Sigmoid colon (tissue), 7 donors: Measurements from ENCODE around the gene MMP25. TPM values are rescaled to one million over a fixed set of nuclear protein-coding genes. Genes with fewer than 3 reads are reported as not detected.
A peak's percentile ranks its signal among the peaks of the same experiment; 100 is the strongest.

ENCODE experiments used
- DNase-seq: peaks from one replicate; pipeline ENCODE4 v3.0.0-alpha.2; 2019
- H3K27ac ChIP-seq, 4 donors: fragments of 200-600 bp; sonication (generic); one replicate each; pipeline ENCODE4 v1.5.1; 2016 to 2019; ENCODE audit warnings: mild to moderate bottlenecking in 1 of 4
- H3K27me3 ChIP-seq, 3 donors: fragments of 200-600 bp; sonication (generic); one replicate each; pipeline ENCODE4 v1.5.1; 2019; ENCODE audit warnings: mild to moderate bottlenecking in 1 of 3
- H3K36me3 ChIP-seq, 4 donors: fragments of 200-600 bp; sonication (generic); one replicate each; pipeline ENCODE4 v1.5.1; 2016 to 2019
- H3K4me1 ChIP-seq, 4 donors: fragments of 200-600 bp; sonication (generic); one replicate each; pipeline ENCODE4 v1.5.1; 2017 to 2019
- H3K4me3 ChIP-seq, 4 donors: fragments of 200-600 bp; sonication (generic); one replicate each; pipeline ENCODE4 v1.5.1; 2017 to 2019; ENCODE audit warnings: mild to moderate bottlenecking in 2 of 4, moderate library complexity in 1 of 4
- H3K9me3 ChIP-seq, 4 donors: fragments of 200-600 bp in 3 of 4; sonication (generic) in 3 of 4; one replicate each; pipeline versions ENCODE4 v1.5.1 to v1.6.1; 2013 to 2019
- CTCF ChIP-seq, 4 experiments: fragments of 450-650 bp in 3 of 4; fragments of 200-600 bp in 1 of 4; IDR thresholded peaks; one replicate each; pipeline ENCODE4 v1.5.1; 2016 to 2019; ENCODE audit warnings: antibody characterized with exemption in 4 of 4, mild to moderate bottlenecking in 3 of 4, moderate library complexity in 2 of 4
- EP300 ChIP-seq, 4 donors: sonication (generic); formaldehyde crosslinking; IDR thresholded peaks; one replicate each; pipeline ENCODE4 v1.6.1; 2017; ENCODE audit warnings: antibody characterized with exemption in 4 of 4
- POLR2A ChIP-seq, 2 donors: fragments of 450-650 bp; IDR thresholded peaks; one replicate each; pipeline ENCODE4 v1.6.1; 2016; ENCODE audit warnings: antibody characterized with exemption in 2 of 2, mild to moderate bottlenecking in 2 of 2, moderate library complexity in 2 of 2
- POLR2AphosphoS5 ChIP-seq, 4 donors: sonication (generic); formaldehyde crosslinking; IDR thresholded peaks; one replicate each; pipeline ENCODE4 v1.6.1; 2017; ENCODE audit warnings: antibody characterized with exemption in 4 of 4
- WGBS, 2 donors: extraction: QIAGEN DNeasy Blood & Tissue Kit; methylation state at CpG; one replicate each; pipeline ENCODE4 v1.1.7; 2013; 5-methylcytosine and 5-hydroxymethylcytosine counted together
- intact Hi-C: fragments of 100-400 bp; cut with DNase I; formaldehyde crosslinking; loops from one replicate; pipeline ENCODE4 v1.15.1; 2023
- polyA plus RNA-seq, 3 donors: library from polyadenylated mRNA; stranded (reverse); fragments of 200-250 nt; gene quantifications; one replicate each; pipeline ENCODE4 v1.2.3, GENCODE V29; 2013
- total RNA-seq, 4 donors: library from RNA; depleted of rRNA; stranded (reverse); fragments of >200 nt; gene quantifications; one replicate each; pipeline ENCODE4 v1.1.0, GENCODE V29; 2016
- donor health status: healthy with polysubstance abuse.
- donor health status: Bipolar disorder and iron deficiency.
- donor health status: healthy.

The MMP25 gene
- total and polyA plus RNA-seq, 7 donors, result under 0.01 to 3.7 (median 1.1) TPM; not detected in 1

- Histone ChIP-seq H3K27me3 (peaks cover 14 to 22% (median 20%) of the 10 kb centered on the region in 3 donors), H3K36me3 (peaks cover 0 to 17% (median 14%) of the 10 kb centered on the region in 4 donors), H3K4me3 (peak overlapping the region in 3 of 4 donors; percentile 65 to 74 (median 67)), H3K9me3 (no peaks in the 10 kb centered on the region), H3K27ac (peak overlapping the region; percentile 98 to 99 (median 98)), H3K4me1 (peaks cover 0 to 62% (median 54%) of the 10 kb centered on the region in 4 donors)
- WGBS, 2 donors, result 20 to 25% methylated on average over 8 of the region's 8 CpGs
- peak; percentile 52 to 73 (median 68) for TF ChIP-seq POLR2AphosphoS5 (IDR thresholded peaks at IDR 0.05)
- TF ChIP-seq POLR2A (IDR thresholded peaks at IDR 0.05), result no peak
- peak; percentile 96 for DNase-seq
- intact Hi-C loops, result no loop called here
Measured at GRCh38 chr16:3022208-3022683, 24.1 kb upstream of the MMP25 start.

DNA sequence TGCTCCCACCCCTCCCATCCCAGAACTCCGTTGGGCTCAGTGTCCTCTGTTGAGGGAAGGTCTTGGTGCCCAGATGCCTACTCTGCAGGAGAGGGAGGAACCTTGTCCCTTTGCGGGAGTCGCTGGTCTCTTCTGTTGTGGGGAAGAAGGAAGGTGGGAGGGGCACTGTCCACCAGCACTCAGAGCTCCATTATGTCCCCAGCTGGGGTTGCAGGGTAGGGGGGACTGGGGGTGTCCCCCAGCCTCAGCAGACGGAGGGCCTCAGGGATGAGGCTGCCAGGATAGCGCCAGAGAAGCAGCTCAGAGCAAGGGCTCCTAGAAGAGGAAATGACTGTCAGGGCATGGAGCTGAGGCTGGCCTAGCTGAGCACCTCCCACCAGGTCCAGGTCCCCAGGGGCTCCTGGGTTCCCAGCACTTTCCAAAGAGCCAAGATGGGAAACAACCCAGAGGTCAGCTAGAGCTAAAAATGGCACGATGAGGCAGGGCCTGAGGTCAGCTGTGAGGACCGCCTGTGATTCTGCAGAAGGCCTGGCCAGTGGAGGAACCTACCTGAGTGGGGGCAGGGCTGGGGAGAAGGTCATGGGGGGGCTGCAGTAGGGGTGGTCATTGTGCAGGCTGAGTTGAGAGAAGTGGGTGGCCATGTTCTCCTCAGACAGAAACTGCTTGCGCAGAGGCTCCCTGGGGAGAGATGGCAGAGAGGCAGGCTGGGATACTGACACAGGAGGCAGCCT, 23.5 kb upstream of the MMP25 start:
- Histone ChIP-seq H3K4me3 (peak overlapping the region; percentile 49 to 74 (median 66)), H3K36me3 (peaks cover 0 to 20% (median 15%) of the 10 kb centered on the region in 4 donors), H3K27me3 (peaks cover 8 to 16% (median 14%) of the 10 kb centered on the region in 3 donors), H3K27ac (peak overlapping the region; percentile 98 to 99 (median 98)), H3K9me3 (no peaks in the 10 kb centered on the region), H3K4me1 (peaks cover 0 to 57% (median 51%) of the 10 kb centered on the region in 4 donors)
- 52 to 57% methylated on average over 8 of the region's 8 CpGs for WGBS, 2 donors
- TF ChIP-seq CTCF (IDR thresholded peaks at IDR 0.05), result no peak
- intact Hi-C loops, result no loop called here
- DNase-seq, result no peak

DNA sequence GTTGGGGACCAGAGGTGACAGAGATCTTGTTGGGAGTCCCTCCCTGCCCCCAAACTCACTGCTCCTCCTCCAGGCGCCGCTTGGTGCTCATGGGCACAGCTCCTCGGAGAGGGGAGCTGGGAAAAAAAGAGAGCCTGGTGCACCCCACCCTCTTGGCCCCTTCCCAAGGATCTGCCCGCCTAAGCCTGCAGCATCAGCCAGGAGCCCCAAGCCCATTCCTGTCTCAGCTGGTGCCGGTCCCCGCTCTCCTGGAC, 23.0 kb upstream of the MMP25 start:
- peak overlapping the region; percentile 49 to 74 (median 66) for H3K4me3 ChIP-seq
- peaks cover 0 to 57% (median 52%) of the 10 kb centered on the region in 4 donors for H3K4me1 ChIP-seq
- H3K9me3 ChIP-seq, result no peaks in the 10 kb centered on the region
- peaks cover 0 to 20% (median 15%) of the 10 kb centered on the region in 4 donors for H3K36me3 ChIP-seq
- intact Hi-C loops, result no loop called here
- WGBS, 2 donors, result 27 to 47% methylated on average over 6 of the region's 6 CpGs
- DNase-seq, result no peak
- H3K27me3 ChIP-seq, result peaks cover 3 to 11% (median 9%) of the 10 kb centered on the region in 3 donors
- TF ChIP-seq POLR2AphosphoS5 (IDR thresholded peaks at IDR 0.05), result no peak
- no peak for TF ChIP-seq CTCF (IDR thresholded peaks at IDR 0.05)
- no peak for TF ChIP-seq EP300 (IDR thresholded peaks at IDR 0.05)
- TF ChIP-seq POLR2A (IDR thresholded peaks at IDR 0.05), result no peak
- H3K27ac ChIP-seq, result peak overlapping the region; percentile 98 to 99 (median 98)

- Histone ChIP-seq H3K27me3 (peaks cover 1 to 11% (median 7%) of the 10 kb centered on the region in 3 donors), H3K4me3 (peak within 1 kb of the TSS; percentile 49 to 74 (median 66)), H3K9me3 (no peaks in the 10 kb centered on the region), H3K36me3 (peaks cover 0 to 20% (median 15%) of the 10 kb centered on the region in 4 donors), H3K27ac (peak within 1 kb of the TSS; percentile 98 to 99 (median 98)), H3K4me1 (peaks cover 0 to 62% (median 57%) of the 10 kb centered on the region in 4 donors)
- peak in 3 of 4 donors; percentile 50 to 78 (median 75) for TF ChIP-seq POLR2AphosphoS5 (IDR thresholded peaks at IDR 0.05)
- peak; percentile 49 to 63 for TF ChIP-seq POLR2A (IDR thresholded peaks at IDR 0.05)
- TF ChIP-seq EP300 (IDR thresholded peaks at IDR 0.05), result no peak
- 1% methylated on average over 69 of the region's 69 CpGs for WGBS, 2 donors
- intact Hi-C loops, result no loop called here
- DNase-seq, result peak; percentile 99
Measured at GRCh38 chr16:3023669-3024478, 22.5 kb upstream of the MMP25 start, which contains the start of the genes HCFC1R1 and THOC6. Gene HCFC1R1, minus strand, starts transcription at chr16:3023942. Its CDS starts 1 bp downstream, at chr16:3023941. Gene THOC6, plus strand, starts transcription at chr16:3024035. Its CDS starts 292 bp downstream, at chr16:3024327.

DNA sequence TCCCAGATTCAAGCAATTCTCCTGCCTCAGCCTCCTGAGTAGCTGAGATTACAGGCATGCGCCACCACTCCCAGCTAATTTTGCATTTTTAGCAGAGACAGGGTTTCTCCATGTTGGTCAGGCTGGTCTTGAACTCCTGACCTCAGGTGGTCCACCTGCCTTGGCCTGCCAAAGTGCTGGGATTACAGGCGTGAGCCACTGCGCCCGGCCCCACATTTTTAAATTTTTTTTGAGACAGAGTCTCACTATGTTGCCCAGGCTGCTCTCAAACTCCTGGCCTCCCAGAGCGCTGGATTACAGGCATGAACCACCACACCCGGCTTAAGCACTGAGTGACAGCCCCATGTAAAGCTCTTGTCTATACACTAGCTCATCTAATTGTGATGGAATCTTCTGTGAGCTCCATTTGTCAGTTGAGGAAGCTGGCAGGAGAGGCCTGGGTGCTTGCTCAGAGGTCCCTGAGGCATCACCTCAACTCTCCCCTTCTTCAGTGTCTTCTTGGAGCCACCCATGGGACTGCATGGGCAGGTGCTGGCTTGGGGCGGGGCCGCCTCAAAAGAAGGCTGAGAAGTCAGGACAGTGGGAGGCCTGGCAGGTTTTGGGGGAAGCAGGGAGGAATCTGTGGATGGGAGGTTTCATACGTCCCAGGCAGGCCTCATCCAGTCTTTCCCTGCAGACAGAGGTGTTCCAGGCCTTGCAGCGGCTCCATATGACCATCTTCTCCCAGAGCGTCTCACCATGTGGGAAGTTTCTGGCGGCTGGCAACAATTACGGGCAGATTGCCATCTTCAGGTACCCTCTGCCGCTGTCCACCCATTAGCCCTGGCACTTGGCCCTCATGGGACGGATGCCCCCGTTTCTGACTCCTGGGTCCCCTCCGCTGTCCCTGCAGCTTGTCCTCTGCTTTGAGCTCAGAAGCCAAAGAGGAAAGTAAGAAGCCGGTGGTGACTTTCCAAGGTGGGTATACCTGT, 21.0 kb upstream of the MMP25 start:
- Histone ChIP-seq H3K4me3 (no peak overlapping the region), H3K27me3 (peaks cover 13 to 20% (median 17%) of the 10 kb centered on the region in 3 donors), H3K9me3 (no peaks in the 10 kb centered on the region), H3K27ac (no peak overlapping the region), H3K4me1 (peaks cover 0 to 69% (median 60%) of the 10 kb centered on the region in 4 donors), H3K36me3 (peaks cover 0 to 20% (median 15%) of the 10 kb centered on the region in 4 donors)
- no peak for DNase-seq
- intact Hi-C loops, result no loop called here
- TF ChIP-seq CTCF (IDR thresholded peaks at IDR 0.05), result no peak
- TF ChIP-seq POLR2AphosphoS5 (IDR thresholded peaks at IDR 0.05), result no peak
- TF ChIP-seq POLR2A (IDR thresholded peaks at IDR 0.05), result no peak
- no peak for TF ChIP-seq EP300 (IDR thresholded peaks at IDR 0.05)
- 91 to 96% methylated on average over 18 of the region's 18 CpGs for WGBS, 2 donors
